Measurements from ENCODE around the gene SLC6A18. TPM values are rescaled to one million over a fixed set of nuclear protein-coding genes. Genes with fewer than 3 reads are reported as not detected.

The SLC6A18 gene
- total and polyA plus RNA-seq, 9 of the 15 experiments (the other 6 are each of a cell fraction or from before 2014, with no cell fraction given) = not detected

DNA sequence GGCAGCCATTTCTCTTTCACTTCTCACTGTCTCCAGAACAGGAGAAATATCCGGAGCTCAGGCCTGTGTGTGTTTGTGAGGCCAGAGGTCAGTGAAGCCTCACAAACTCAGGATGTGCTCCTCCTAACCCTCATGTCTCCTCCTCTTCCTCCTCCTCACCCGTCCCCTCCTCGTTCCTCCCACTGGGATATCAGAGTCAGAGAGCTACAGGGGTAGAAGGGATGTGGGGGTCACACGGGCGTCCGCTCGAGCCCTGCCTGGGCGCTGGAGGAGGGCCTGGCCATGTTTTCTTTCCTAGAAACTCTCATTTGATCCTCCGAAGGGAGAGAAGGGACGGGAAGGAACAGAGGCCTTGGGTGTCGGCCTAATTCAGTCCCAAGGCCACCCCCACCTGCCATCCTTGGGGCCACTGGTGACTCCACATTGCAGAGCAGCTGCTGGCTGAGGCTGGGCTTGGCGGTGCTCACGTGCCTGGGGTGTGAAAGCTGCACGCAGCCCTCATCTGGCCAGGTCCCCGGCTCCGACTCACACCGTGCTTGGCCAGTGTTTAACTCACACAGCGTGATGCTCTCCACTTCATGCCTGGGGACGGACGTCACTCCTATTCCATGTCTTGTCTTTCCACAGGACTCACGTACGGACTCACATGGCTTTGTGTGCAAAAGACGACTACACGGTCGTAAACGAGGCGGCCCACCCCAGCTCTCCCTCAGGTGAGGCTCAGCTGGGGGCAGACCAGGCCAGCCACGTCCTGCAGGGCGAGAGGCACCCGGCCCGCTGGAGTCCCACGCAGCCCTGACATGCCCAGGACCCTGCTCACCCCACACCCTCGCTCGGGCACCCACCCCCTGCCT, 46.4 kb upstream of the SLC6A18 start (continued):
- TF ChIP-seq, protein P1, sequence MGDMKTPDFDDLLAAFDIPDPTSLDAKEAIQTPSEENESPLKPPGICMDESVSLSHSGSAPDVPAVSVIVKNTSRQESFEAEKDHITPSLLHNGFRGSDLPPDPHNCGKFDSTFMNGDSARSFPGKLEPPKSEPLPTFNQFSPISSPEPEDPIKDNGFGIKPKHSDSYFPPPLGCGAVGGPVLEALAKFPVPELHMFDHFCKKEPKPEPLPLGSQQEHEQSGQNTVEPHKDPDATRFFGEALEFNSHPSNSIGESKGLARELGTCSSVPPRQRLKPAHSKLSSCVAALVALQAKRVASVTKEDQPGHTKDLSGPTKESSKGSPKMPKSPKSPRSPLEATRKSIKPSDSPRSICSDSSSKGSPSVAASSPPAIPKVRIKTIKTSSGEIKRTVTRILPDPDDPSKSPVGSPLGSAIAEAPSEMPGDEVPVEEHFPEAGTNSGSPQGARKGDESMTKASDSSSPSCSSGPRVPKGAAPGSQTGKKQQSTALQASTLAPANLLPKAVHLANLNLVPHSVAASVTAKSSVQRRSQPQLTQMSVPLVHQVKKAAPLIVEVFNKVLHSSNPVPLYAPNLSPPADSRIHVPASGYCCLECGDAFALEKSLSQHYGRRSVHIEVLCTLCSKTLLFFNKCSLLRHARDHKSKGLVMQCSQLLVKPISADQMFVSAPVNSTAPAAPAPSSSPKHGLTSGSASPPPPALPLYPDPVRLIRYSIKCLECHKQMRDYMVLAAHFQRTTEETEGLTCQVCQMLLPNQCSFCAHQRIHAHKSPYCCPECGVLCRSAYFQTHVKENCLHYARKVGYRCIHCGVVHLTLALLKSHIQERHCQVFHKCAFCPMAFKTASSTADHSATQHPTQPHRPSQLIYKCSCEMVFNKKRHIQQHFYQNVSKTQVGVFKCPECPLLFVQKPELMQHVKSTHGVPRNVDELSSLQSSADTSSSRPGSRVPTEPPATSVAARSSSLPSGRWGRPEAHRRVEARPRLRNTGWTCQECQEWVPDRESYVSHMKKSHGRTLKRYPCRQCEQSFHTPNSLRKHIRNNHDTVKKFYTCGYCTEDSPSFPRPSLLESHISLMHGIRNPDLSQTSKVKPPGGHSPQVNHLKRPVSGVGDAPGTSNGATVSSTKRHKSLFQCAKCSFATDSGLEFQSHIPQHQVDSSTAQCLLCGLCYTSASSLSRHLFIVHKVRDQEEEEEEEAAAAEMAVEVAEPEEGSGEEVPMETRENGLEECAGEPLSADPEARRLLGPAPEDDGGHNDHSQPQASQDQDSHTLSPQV (IDR thresholded peaks at IDR 0.05) = peak; percentile 54; the same call in 1 of the 2 replicates
- TF ChIP-seq ZFX (CRISPR knock-in tag; IDR thresholded peaks at IDR 0.05) (peak; percentile 15; the same call in 1 of the 2 replicates), RBM15 (IDR thresholded peaks at IDR 0.05; ENCODE audit: insufficient read depth, low read length) (no peak), ARHGAP35 (IDR thresholded peaks at IDR 0.05; ENCODE audit: partially characterized antibody) (no peak), CEBPB (tag; IDR thresholded peaks at IDR 0.05) (no peak)
- TF ChIP-seq, protein P2, sequence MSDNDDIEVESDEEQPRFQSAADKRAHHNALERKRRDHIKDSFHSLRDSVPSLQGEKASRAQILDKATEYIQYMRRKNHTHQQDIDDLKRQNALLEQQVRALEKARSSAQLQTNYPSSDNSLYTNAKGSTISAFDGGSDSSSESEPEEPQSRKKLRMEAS (CRISPR knock-in tag; IDR thresholded peaks at IDR 0.05) = peak; percentile 49; the same call in 1 of the 2 replicates
- TF ChIP-seq, protein P3, sequence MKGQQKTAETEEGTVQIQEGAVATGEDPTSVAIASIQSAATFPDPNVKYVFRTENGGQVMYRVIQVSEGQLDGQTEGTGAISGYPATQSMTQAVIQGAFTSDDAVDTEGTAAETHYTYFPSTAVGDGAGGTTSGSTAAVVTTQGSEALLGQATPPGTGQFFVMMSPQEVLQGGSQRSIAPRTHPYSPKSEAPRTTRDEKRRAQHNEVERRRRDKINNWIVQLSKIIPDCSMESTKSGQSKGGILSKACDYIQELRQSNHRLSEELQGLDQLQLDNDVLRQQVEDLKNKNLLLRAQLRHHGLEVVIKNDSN (CRISPR knock-in tag; IDR thresholded peaks at IDR 0.05) = peak; percentile 34; the same call in 1 of the 2 replicates
- TF ChIP-seq, protein P4, sequence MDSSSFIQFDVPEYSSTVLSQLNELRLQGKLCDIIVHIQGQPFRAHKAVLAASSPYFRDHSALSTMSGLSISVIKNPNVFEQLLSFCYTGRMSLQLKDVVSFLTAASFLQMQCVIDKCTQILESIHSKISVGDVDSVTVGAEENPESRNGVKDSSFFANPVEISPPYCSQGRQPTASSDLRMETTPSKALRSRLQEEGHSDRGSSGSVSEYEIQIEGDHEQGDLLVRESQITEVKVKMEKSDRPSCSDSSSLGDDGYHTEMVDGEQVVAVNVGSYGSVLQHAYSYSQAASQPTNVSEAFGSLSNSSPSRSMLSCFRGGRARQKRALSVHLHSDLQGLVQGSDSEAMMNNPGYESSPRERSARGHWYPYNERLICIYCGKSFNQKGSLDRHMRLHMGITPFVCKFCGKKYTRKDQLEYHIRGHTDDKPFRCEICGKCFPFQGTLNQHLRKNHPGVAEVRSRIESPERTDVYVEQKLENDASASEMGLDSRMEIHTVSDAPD (CRISPR knock-in tag; IDR thresholded peaks at IDR 0.05) = no peak

Measured in K562 (cell line).